HepG2 (cell line): ENCODE data around the gene NEDD4L. TPM values are rescaled to one million over a fixed set of nuclear protein-coding genes. Genes with fewer than 3 reads are reported as not detected.

Experiments
- ATAC-seq: fragments of 200-7000 bp; cut with Tn5 transposase; 3 replicates; pipeline ENCODE4 v1.9.1; 2020; ENCODE audit warnings: mild to moderate bottlenecking, moderate library complexity
- BruUV-seq: library from RNA; stranded (reverse); fragments of 400-500 nt; replicated peaks from 2 replicates; lab custom pipeline; 2021; lab: Mats Ljungman, UMichigan
- CTCF ChIA-PET: fragments of 300-600 bp; formaldehyde crosslinking; extraction: SDS; loops from one replicate; lab custom pipeline; 2021; ENCODE audit warnings: low total read pairs, inconsistent platforms, low intra/inter-chr PET ratio; lab: Yijun Ruan, JAX
- POLR2A ChIA-PET: fragments of 350-600 bp; sonication (Branson Sonifier 250); formaldehyde crosslinking; loops from one replicate; lab custom pipeline; 2020; ENCODE audit warnings: antibody characterized with exemption, inconsistent platforms; lab: Yijun Ruan, JAX
- DNase-seq: peaks from one replicate; pipeline ENCODE4 v3.0.0-alpha.2; 2015; ENCODE audit warnings: low spot score
- FAIRE-seq: peaks from 3 replicates; lab custom pipeline; 2011; peaks lifted over from hg19 to GRCh38; lab: Jason Lieb, UNC
- H2AFZ ChIP-seq: one replicate; pipeline ENCODE4 v1.6.1; 2011; ENCODE audit warnings: low read length, inconsistent platforms
- H3K27ac ChIP-seq: fragments of 300-600 bp; 3 replicates; pipeline ENCODE4 v1.8.0; 2011; ENCODE audit warnings: mixed run types, mild to moderate bottlenecking, mixed read lengths, low read length, inconsistent platforms; ENCODE audit not compliant: insufficient read depth; ENCODE audit errors: extremely low read length
- H3K27me3 ChIP-seq, 2 experiments: fragments of 200-600 bp in 1 of 2; 2 replicates in 1 of 2; 3 replicates in 1 of 2; pipeline versions ENCODE4 v1.6.0 to v1.8.0; 2011; ENCODE audit warnings: low read length in 2 of 2, mild to moderate bottlenecking in 2 of 2, moderate library complexity in 2 of 2, inconsistent platforms in 1 of 2; ENCODE audit not compliant: insufficient read depth in 2 of 2, control insufficient read depth in 1 of 2
- H3K36me3 ChIP-seq, 2 experiments: fragments of 200-600 bp in 1 of 2; replicated peaks in 1 of 2; 2 replicates in 1 of 2; 3 replicates in 1 of 2; pipeline versions ENCODE4 v1.5.1 to v1.8.0; 2011; ENCODE audit warnings: low read length in 2 of 2, inconsistent platforms in 1 of 2; ENCODE audit not compliant: insufficient read depth in 2 of 2, control insufficient read depth in 1 of 2
- H3K4me1 ChIP-seq: 2 replicates; pipeline ENCODE4 v1.5.1; 2012; ENCODE audit warnings: low read length, inconsistent platforms; ENCODE audit not compliant: insufficient read depth
- H3K4me2 ChIP-seq: 2 replicates; pipeline ENCODE4 v1.6.0; 2011; ENCODE audit warnings: low read depth, low read length, inconsistent platforms
- H3K4me3 ChIP-seq, 3 experiments: fragments of 200-600 bp in 1 of 3; sonication (generic), shearing (Covaris generic) in 1 of 3; replicated peaks in 1 of 3; 2 replicates each; pipeline ENCODE4 v1.5.1; 2011 to 2016; ENCODE audit warnings: low read length in 3 of 3, inconsistent platforms in 2 of 3, low read depth in 2 of 3, mild to moderate bottlenecking in 2 of 3, control low read depth in 1 of 3, mixed read lengths in 1 of 3; ENCODE audit not compliant: insufficient read depth in 1 of 3
- H3K79me2 ChIP-seq: one replicate; pipeline ENCODE4 v1.6.1; 2011; ENCODE audit warnings: low read length, inconsistent platforms; ENCODE audit not compliant: insufficient read depth
- H3K9ac ChIP-seq: 2 replicates; pipeline ENCODE4 v1.6.0; 2011; ENCODE audit warnings: mild to moderate bottlenecking, low read depth, low read length, inconsistent platforms; ENCODE audit not compliant: insufficient read depth
- H3K9me3 ChIP-seq: 2 replicates; pipeline ENCODE4 v1.5.1; 2012; ENCODE audit warnings: mild to moderate bottlenecking, low read length
- H4K20me1 ChIP-seq: 2 replicates; pipeline ENCODE4 v1.6.0; 2011; ENCODE audit warnings: inconsistent platforms, mild to moderate bottlenecking, low read length, moderate library complexity; ENCODE audit not compliant: insufficient read depth
- ARID5B ChIP-seq: IDR thresholded peaks from 2 replicates; pipeline ENCODE4 v1.4.0; 2020; ENCODE audit warnings: mild to moderate bottlenecking, missing genetic modification reagents
- ESRRA ChIP-seq: sonication (generic); formaldehyde crosslinking; IDR thresholded peaks from 2 replicates; pipeline ENCODE4 v1.5.1; 2020; ENCODE audit warnings: mild to moderate bottlenecking, low read depth, missing genetic modification reagents
- HNF4G ChIP-seq, 2 experiments: sonication (generic) in 1 of 2; formaldehyde crosslinking in 1 of 2; IDR thresholded peaks; 2 replicates each; pipeline versions ENCODE4 v1.4.0 to v1.6.1; 2011 to 2020; ENCODE audit warnings: borderline replicate concordance in 2 of 2, low read depth in 2 of 2, mild to moderate bottlenecking in 2 of 2, low read length in 1 of 2, missing genetic modification reagents in 1 of 2, moderate library complexity in 1 of 2
- MIER3 ChIP-seq: IDR thresholded peaks from 2 replicates; pipeline ENCODE4 v1.6.1; 2016; ENCODE audit warnings: missing compliant biosample characterization, borderline replicate concordance
- PLRG1 ChIP-seq: fragments of 450-650 bp; conservative IDR thresholded peaks from 2 replicates; pipeline ENCODE4 v1.6.1; 2016
- POLR2AphosphoS2 ChIP-seq: IDR thresholded peaks from 2 replicates; pipeline ENCODE4 v1.6.1; 2011; ENCODE audit warnings: low read depth, low read length, improper control_type of control experiment
- SETDB1 ChIP-seq: sonication (generic); formaldehyde crosslinking; IDR thresholded peaks from 2 replicates; pipeline ENCODE4 v1.5.1; 2020; ENCODE audit warnings: missing genetic modification reagents, mild to moderate bottlenecking, borderline replicate concordance
- SRF ChIP-seq: IDR thresholded peaks from 2 replicates; pipeline ENCODE4 v1.6.1; 2011; ENCODE audit warnings: mild to moderate bottlenecking, low read depth, low read length, moderate library complexity
- SRSF4 ChIP-seq: fragments of 200-400 bp; formaldehyde crosslinking; IDR thresholded peaks from one replicate; pipeline ENCODE4 v1.6.1; 2018; ENCODE audit warnings: mild to moderate bottlenecking, low read depth, low read length, moderate library complexity; ENCODE audit not compliant: poor library complexity, severe bottlenecking
- ZNF407 ChIP-seq: sonication (generic); formaldehyde crosslinking; IDR thresholded peaks from one replicate; pipeline ENCODE4 v1.5.1; 2020; ENCODE audit warnings: mild to moderate bottlenecking, missing genetic modification reagents; ENCODE audit errors: not compliant biosample characterization
- ZNF547 ChIP-seq: sonication (generic); formaldehyde crosslinking; IDR thresholded peaks from 2 replicates; pipeline ENCODE4 v1.5.1; 2020; ENCODE audit warnings: mild to moderate bottlenecking, missing genetic modification reagents
- in situ Hi-C: cut with HindIII; loops from 2 replicates; pipeline ENCODE4 v1.10.0; 2017; ENCODE audit warnings: low pct_unique_long_range_greater_than_20kb; ENCODE audit not compliant: extremely low pct_ligation_motif_present
- intact Hi-C: fragments of 100-400 bp; cut with micrococcal nuclease; formaldehyde crosslinking; loops from one replicate; pipeline ENCODE4 v1.10.0; 2022; ENCODE audit not compliant: unreplicated experiment
- polyA plus RNA-seq, 8 experiments: library from polyadenylated mRNA; depleted of rRNA in 3 of 8; stranded (reverse) in 7 of 8; unstranded in 1 of 8; fragments of >200 nt; fragmentation: Illumina TruSeq in 4 of 8; extraction: Trizol in 4 of 8; gene quantifications; 2 replicates each; pipeline versions ENCODE4 v1.2.1 to v1.2.3, GENCODE V29; 2011 to 2016; ENCODE audit warnings: low read depth in 4 of 8, missing spikeins in 1 of 8, mixed read lengths in 1 of 8; ENCODE audit not compliant: insufficient read depth in 1 of 8
- total RNA-seq, 5 experiments: library from RNA; depleted of rRNA; stranded (reverse); fragments of >200 nt; fragmentation: Illumina TruSeq; extraction: Trizol; gene quantifications; 2 replicates each; pipeline ENCODE4 v1.2.3, GENCODE V29; 2016; ENCODE audit warnings: low read depth in 1 of 5

The NEDD4L gene
- total and polyA plus RNA-seq, 2 of the 13 experiments (the other 11 are each of a cell fraction or from before 2014, with no cell fraction given) = 168 to 390 TPM

DNA sequence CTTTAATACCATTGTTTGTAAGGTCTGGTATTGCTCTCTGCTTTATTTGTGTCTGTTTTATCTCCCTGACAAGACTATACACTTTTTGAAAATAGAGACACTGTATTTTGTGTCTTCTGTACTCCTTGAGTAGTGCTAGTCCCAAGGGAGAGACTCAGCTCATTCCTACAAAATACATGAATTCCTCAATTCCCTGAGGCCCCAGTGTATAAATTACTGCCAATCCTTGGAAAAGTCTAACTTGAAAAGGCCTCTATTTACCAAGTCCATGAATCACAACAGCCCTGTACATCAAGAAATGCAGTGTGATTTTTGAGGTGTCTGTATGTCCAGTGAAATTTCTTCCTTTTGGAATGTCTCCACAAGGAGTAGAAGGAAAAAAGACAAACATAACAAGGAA lies 34.9 kb upstream of the NEDD4L start:
- BruUV-seq = no TSS peak
- CTCF ChIA-PET = no interaction called here
- H3K4me2 ChIP-seq = no peak overlapping the region
- no peak for TF ChIP-seq SETDB1 (CRISPR knock-in tag)
- no peak for TF ChIP-seq MIER3 (CRISPR knock-in tag)
- no peak for TF ChIP-seq ZNF547
- TF ChIP-seq ESRRA (CRISPR knock-in tag) = no peak
- TF ChIP-seq PLRG1 = no peak
- TF ChIP-seq ARID5B (CRISPR knock-in tag) = no peak
- no peak for TF ChIP-seq POLR2AphosphoS2
- TF ChIP-seq HNF4G (IDR thresholded peaks at IDR 0.05; ENCODE audit: borderline replicate concordance, low read depth, low read length) = no peak
- TF ChIP-seq HNF4G (CRISPR knock-in tag; IDR thresholded peaks at IDR 0.05; ENCODE audit: borderline replicate concordance, low read depth) = no peak
- no peak for TF ChIP-seq ZNF407 (CRISPR knock-in tag)
- TF ChIP-seq SRSF4 = no peak
- no peak for TF ChIP-seq SRF

More for the DNA sequence above, 34.9 kb upstream of the NEDD4L start:
- no peak for ATAC-seq
- Histone ChIP-seq H3K4me3 (no peak overlapping the region), H3K27me3 (no peaks in the 10 kb centered on the region), H3K9ac (no peak overlapping the region), H4K20me1 (no peaks in the 10 kb centered on the region), H3K36me3 (no peaks in the 10 kb centered on the region), H3K9me3 (no peaks in the 10 kb centered on the region), H3K79me2 (no peaks in the 10 kb centered on the region), H3K4me1 (peaks cover 65% of the 10 kb centered on the region), H2AFZ (no peak overlapping the region), H3K27ac (no peak overlapping the region)
- intact Hi-C loops (no loop called here), in situ Hi-C loops (loop anchor here (25.0 kb wide), 1 partner anchor 653 kb away; the partner anchor contains the start of gene MALT1)
- DNase-seq = no peak
- FAIRE-seq = no peak
- POLR2A ChIA-PET = no interaction called here
